H1 (cell line): ENCODE results near the gene MCCD1. TPM values are rescaled to one million over a fixed set of nuclear protein-coding genes. Genes with fewer than 3 reads are reported as not detected.

ENCODE experiments used
- CTCF ChIA-PET: fragments of 300-600 bp; sonication (Branson Sonifier 250); formaldehyde crosslinking; loops from one replicate; lab custom pipeline; 2021; ENCODE audit not compliant: partially characterized antibody; lab: Charles Lee
- POLR2A ChIA-PET: fragments of 300-600 bp; sonication (Branson Sonifier 250); formaldehyde crosslinking; loops from one replicate; lab custom pipeline; 2021; ENCODE audit warnings: inconsistent platforms; ENCODE audit not compliant: partially characterized antibody; lab: Charles Lee
- DNase-seq, 2 experiments: peaks; one replicate each; pipeline versions ENCODE4 v3.0.0 to v3.0.0-alpha.2; 2010 to 2022; ENCODE audit warnings: low spot score in 2 of 2, low read depth in 1 of 2, mixed read lengths in 1 of 2
- FAIRE-seq: peaks from 2 replicates; lab custom pipeline; 2011; peaks lifted over from hg19 to GRCh38; lab: Jason Lieb, UNC
- H2AFZ ChIP-seq: 2 replicates; pipeline ENCODE4 v1.8.1; 2012; ENCODE audit warnings: low read length, inconsistent platforms
- H2AK5ac ChIP-seq: 2 replicates; pipeline ENCODE4 v1.6.1; 2013; ENCODE audit warnings: low read depth, low read length
- H2BK120ac ChIP-seq: replicated peaks from 2 replicates; pipeline ENCODE3; 2013; ENCODE audit warnings: low read depth, low read length, inconsistent platforms
- H2BK12ac ChIP-seq: 2 replicates; pipeline ENCODE4 v1.6.1; 2013; ENCODE audit warnings: low read depth, low read length
- H2BK15ac ChIP-seq: 2 replicates; pipeline ENCODE4 v1.6.1; 2013; ENCODE audit warnings: low read length
- H2BK20ac ChIP-seq: 2 replicates; pipeline ENCODE4 v1.6.1; 2013; ENCODE audit warnings: low read length
- H2BK5ac ChIP-seq: 2 replicates; pipeline ENCODE4 v1.6.1; 2013; ENCODE audit warnings: low read depth, low read length
- H3K14ac ChIP-seq: 2 replicates; pipeline ENCODE4 v1.6.1; 2013; ENCODE audit warnings: inconsistent platforms; ENCODE audit not compliant: insufficient read length
- H3K18ac ChIP-seq: 2 replicates; pipeline ENCODE4 v1.6.1; 2013; ENCODE audit warnings: low read length; ENCODE audit errors: extremely low read depth
- H3K23ac ChIP-seq: 2 replicates; pipeline ENCODE4 v1.6.1; 2013; ENCODE audit warnings: inconsistent platforms; ENCODE audit not compliant: insufficient read length
- H3K23me2 ChIP-seq: 2 replicates; pipeline ENCODE4 v1.6.1; 2013; ENCODE audit warnings: low read depth, low read length
- H3K27ac ChIP-seq: 2 replicates; pipeline ENCODE4 v1.6.1; 2011; ENCODE audit warnings: low read depth, low read length, inconsistent platforms
- H3K27me3 ChIP-seq, 4 experiments: replicated peaks in 1 of 4; 1 replicate in 1 of 4; 2 replicates in 3 of 4; pipeline versions ENCODE4 v1.6.1 to v1.8.1; 2011 to 2013; ENCODE audit warnings: low read length in 3 of 4, mild to moderate bottlenecking in 3 of 4, inconsistent platforms in 2 of 4, mixed read lengths in 2 of 4, moderate library complexity in 1 of 4; ENCODE audit not compliant: control insufficient read depth in 3 of 4, insufficient read depth in 3 of 4; ENCODE audit errors: extremely low read depth in 1 of 4
- H3K36me3 ChIP-seq, 4 experiments: 2 replicates each; pipeline versions ENCODE4 v1.6.1 to v1.8.1; 2011 to 2013; ENCODE audit warnings: mild to moderate bottlenecking in 4 of 4, low read length in 3 of 4, moderate library complexity in 2 of 4, control low read depth in 1 of 4, inconsistent platforms in 1 of 4; ENCODE audit not compliant: insufficient read depth in 4 of 4, control insufficient read depth in 2 of 4
- H3K4ac ChIP-seq: replicated peaks from 2 replicates; pipeline ENCODE3; 2013; ENCODE audit warnings: low read length, low read depth, mixed read lengths, inconsistent platforms; ENCODE audit not compliant: insufficient read length
- H3K4me1 ChIP-seq, 4 experiments: replicated peaks in 1 of 4; 1 replicate in 1 of 4; 2 replicates in 3 of 4; pipeline versions ENCODE4 v1.6.1 to v1.8.1; 2011 to 2013; ENCODE audit warnings: low read length in 3 of 4, inconsistent platforms in 2 of 4, mixed read lengths in 1 of 4; ENCODE audit not compliant: insufficient read depth in 4 of 4, control insufficient read depth in 3 of 4
- H3K4me2 ChIP-seq, 2 experiments: 2 replicates each; pipeline versions ENCODE4 v1.6.1 to v1.8.1; 2011 to 2013; ENCODE audit warnings: low read depth in 2 of 2, low read length in 2 of 2, control low read depth in 1 of 2, inconsistent platforms in 1 of 2, mild to moderate bottlenecking in 1 of 2; ENCODE audit not compliant: insufficient read depth in 1 of 2
- H3K4me3 ChIP-seq, 4 experiments: fragments of 200-600, 300-600 bp in 1 of 4; sonication (generic), shearing (Covaris generic), sonication (Bioruptor Twin) in 1 of 4; 2 replicates each; pipeline versions ENCODE4 v1.5.1 to v1.8.1; 2011 to 2016; ENCODE audit warnings: low read length in 4 of 4, low read depth in 3 of 4, control low read depth in 2 of 4, inconsistent platforms in 2 of 4, mild to moderate bottlenecking in 2 of 4, mixed read lengths in 1 of 4, moderate library complexity in 1 of 4; ENCODE audit not compliant: insufficient read depth in 2 of 4; ENCODE audit errors: extremely low read depth in 1 of 4
- H3K56ac ChIP-seq: replicated peaks from 2 replicates; pipeline ENCODE3; 2013; ENCODE audit warnings: low read depth, mild to moderate bottlenecking, mixed read lengths, low read length, inconsistent platforms; ENCODE audit not compliant: insufficient read length
- H3K79me1 ChIP-seq: 2 replicates; pipeline ENCODE4 v1.6.1; 2013; ENCODE audit warnings: low read depth, low read length, control low read depth
- H3K79me2 ChIP-seq, 2 experiments: 2 replicates each; pipeline versions ENCODE4 v1.6.1 to v1.8.1; 2012 to 2013; ENCODE audit warnings: low read length in 2 of 2, mild to moderate bottlenecking in 2 of 2, inconsistent platforms in 1 of 2; ENCODE audit not compliant: insufficient read depth in 2 of 2, control insufficient read depth in 1 of 2
- H3K9ac ChIP-seq, 4 experiments: replicated peaks in 1 of 4; 1 replicate in 1 of 4; 2 replicates in 3 of 4; pipeline versions ENCODE4 v1.6.1 to v1.8.1; 2011 to 2013; ENCODE audit warnings: low read depth in 3 of 4, low read length in 3 of 4, control low read depth in 2 of 4, mild to moderate bottlenecking in 2 of 4, moderate library complexity in 2 of 4, inconsistent platforms in 1 of 4; ENCODE audit errors: extremely low read depth in 1 of 4
- H3K9me3 ChIP-seq, 2 experiments: 2 replicates each; pipeline versions ENCODE4 v1.6.1 to v1.8.1; 2012 to 2013; ENCODE audit warnings: mild to moderate bottlenecking in 2 of 2, moderate library complexity in 2 of 2, control low read depth in 1 of 2, inconsistent platforms in 1 of 2, low read depth in 1 of 2, low read length in 1 of 2, mixed read lengths in 1 of 2; ENCODE audit not compliant: insufficient read depth in 2 of 2
- H4K20me1 ChIP-seq, 2 experiments: replicated peaks in 1 of 2; 2 replicates each; pipeline versions ENCODE3 to v1.8.1; 2011 to 2013; ENCODE audit warnings: inconsistent platforms in 2 of 2, low read length in 2 of 2, mild to moderate bottlenecking in 1 of 2; ENCODE audit not compliant: insufficient read depth in 2 of 2, control insufficient read depth in 1 of 2
- H4K5ac ChIP-seq: 2 replicates; pipeline ENCODE4 v1.6.1; 2013; ENCODE audit warnings: low read length, low read depth, mixed read lengths, inconsistent platforms; ENCODE audit not compliant: insufficient read length
- H4K8ac ChIP-seq: 2 replicates; pipeline ENCODE4 v1.8.0; 2013; ENCODE audit warnings: mild to moderate bottlenecking, moderate library complexity, low read length, inconsistent platforms; ENCODE audit not compliant: insufficient read depth; ENCODE audit errors: extremely low read depth
- H4K91ac ChIP-seq: replicated peaks from 2 replicates; pipeline ENCODE3; 2013; ENCODE audit warnings: low read length, mixed read lengths, inconsistent platforms; ENCODE audit not compliant: insufficient read length
- KDM4A ChIP-seq: IDR thresholded peaks from one replicate; pipeline ENCODE4 v1.7.1; 2012; ENCODE audit warnings: low read depth, mild to moderate bottlenecking, moderate library complexity, low read length, inconsistent platforms; ENCODE audit not compliant: severe bottlenecking
- POLR2A ChIP-seq, 2 experiments: IDR thresholded peaks; 1 replicate in 1 of 2; 2 replicates in 1 of 2; pipeline ENCODE4 v1.6.1; 2011; ENCODE audit warnings: low read depth in 2 of 2, low read length in 2 of 2, mild to moderate bottlenecking in 2 of 2; ENCODE audit errors: control extremely low read depth in 1 of 2
- POLR2AphosphoS5 ChIP-seq: IDR thresholded peaks from 2 replicates; pipeline ENCODE4 v1.6.1; 2011; ENCODE audit warnings: low read depth, low read length
- POU5F1 ChIP-seq: IDR thresholded peaks from 2 replicates; pipeline ENCODE4 v1.6.1; 2011; ENCODE audit warnings: low read depth, mild to moderate bottlenecking, low read length, moderate library complexity
- RBBP5 ChIP-seq: IDR thresholded peaks from 2 replicates; pipeline ENCODE4 v1.7.1; 2012; ENCODE audit warnings: low read depth, mild to moderate bottlenecking, inconsistent platforms, low read length, moderate library complexity, borderline replicate concordance
- SP1 ChIP-seq: IDR thresholded peaks from 2 replicates; pipeline ENCODE4 v1.6.1; 2011; ENCODE audit warnings: low read depth, low read length
- TAF1 ChIP-seq: IDR thresholded peaks from 2 replicates; pipeline ENCODE4 v1.6.1; 2011; ENCODE audit warnings: mild to moderate bottlenecking, low read depth, low read length
- TCF12 ChIP-seq: IDR thresholded peaks from 2 replicates; pipeline ENCODE4 v1.6.1; 2011; ENCODE audit warnings: low read depth, mild to moderate bottlenecking, low read length
- WGBS, 2 experiments: shearing (Covaris generic) in 1 of 2; methylation state at CpG; one replicate each; pipeline versions ENCODE4 v1.1.6 to v1.1.7; 2013 to 2015; ENCODE audit warnings: low lambda C conversion rate in 2 of 2, mixed read lengths in 2 of 2, inconsistent platforms in 1 of 2, low coverage in 1 of 2, missing lambda C conversion rate in 1 of 2; ENCODE audit not compliant: insufficient replicate concordance in 2 of 2, insufficient coverage in 1 of 2, insufficient read length in 1 of 2; ENCODE audit errors: extremely low coverage in 1 of 2, missing lambda C conversion rate in 1 of 2; 5-methylcytosine and 5-hydroxymethylcytosine counted together
- polyA plus RNA-seq, 7 experiments: library from polyadenylated mRNA; depleted of rRNA in 3 of 7; stranded (reverse) in 5 of 7; unstranded in 2 of 7; fragments of >200 nt in 5 of 7; fragments of 200-250 nt in 2 of 7; gene quantifications; 1 replicate in 5 of 7; 2 replicates in 1 of 7; 4 replicates in 1 of 7; pipeline versions ENCODE4 v1.2.1 to v1.2.3, GENCODE V29; 2011 to 2013; ENCODE audit warnings: missing spikeins in 2 of 7, mixed read lengths in 2 of 7
- total RNA-seq: library from RNA; stranded (reverse); fragmentation: NEBNext Ultra II Directional; extraction: Animal tissue kit (Norgen Biotek cat#: 25700); gene quantifications from 2 replicates; pipeline ENCODE4 v1.2.1, GENCODE V29; 2021
- TF ChIP-seq, protein P1 (sequence below): IDR thresholded peaks from 2 replicates; pipeline ENCODE4 v1.6.1; 2012; ENCODE audit warnings: inconsistent platforms
- TF ChIP-seq, protein P2 (sequence below): IDR thresholded peaks from 2 replicates; pipeline ENCODE4 v1.6.1; 2012; ENCODE audit warnings: inconsistent platforms
- TF ChIP-seq, protein P3 (sequence below), 3 experiments: IDR thresholded peaks; 1 replicate in 2 of 3; 2 replicates in 1 of 3; pipeline versions ENCODE4 v1.5.1 to v1.6.1; 2011; ENCODE audit warnings: low read length in 3 of 3, mild to moderate bottlenecking in 3 of 3, inconsistent platforms in 2 of 3, low read depth in 1 of 3, moderate library complexity in 1 of 3; ENCODE audit not compliant: insufficient read depth in 1 of 3; ENCODE audit errors: control extremely low read depth in 1 of 3

The MCCD1 gene
- total and polyA plus RNA-seq, 2 of the 8 experiments (the other 6 are each of a cell fraction or from before 2014, with no cell fraction given): not detected

DNA sequence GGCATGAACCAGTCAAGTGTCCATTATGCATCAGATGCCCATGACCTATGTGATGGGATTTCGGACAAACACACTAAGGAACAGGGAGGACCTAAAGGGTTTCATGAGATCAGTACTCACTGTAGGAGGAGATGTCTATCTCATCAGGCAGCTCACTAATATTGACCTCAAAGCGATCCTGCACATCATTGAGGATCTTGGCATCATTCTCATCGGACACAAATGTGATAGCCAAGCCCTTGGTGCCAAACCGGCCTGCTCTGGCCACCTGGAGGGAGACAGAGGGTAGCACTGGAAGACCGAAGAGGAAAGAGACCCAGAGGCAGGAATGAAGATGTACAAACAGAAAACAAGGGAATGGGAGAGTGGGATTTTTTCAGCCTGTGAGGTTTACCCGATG, 1.9 kb downstream of the MCCD1 start:
- H3K9ac ChIP-seq: no peak overlapping the region
- no peak overlapping the region for H3K56ac ChIP-seq
- H3K79me1 ChIP-seq: peaks cover 10% of the 10 kb centered on the region; the same call in 1 of the 2 replicates
- peaks cover 0 to 14% of the 10 kb centered on the region in 2 experiments; a peak in 2 of 4 replicates for H3K79me2 ChIP-seq
- H2BK5ac ChIP-seq: no peak overlapping the region
- no peak overlapping the region for H2BK120ac ChIP-seq
- no peaks in the 10 kb centered on the region for H3K27me3 ChIP-seq
- no peaks in the 10 kb centered on the region for H3K23me2 ChIP-seq
- no peak overlapping the region for H3K4ac ChIP-seq
- WGBS, 2 experiments: 93% methylated on average over 5 of the region's 6 CpGs; no CpG with 5 or more reads in 1 of the 2 experiments
- no peak overlapping the region for H4K91ac ChIP-seq
- no peak overlapping the region for H3K14ac ChIP-seq
- no peak overlapping the region for H4K8ac ChIP-seq
- H4K5ac ChIP-seq: no peak overlapping the region
- H3K9me3 ChIP-seq: no peaks in the 10 kb centered on the region
- H2AK5ac ChIP-seq: no peak overlapping the region
- H3K36me3 ChIP-seq: peaks cover 49 to 65% (median 56%) of the 10 kb centered on the region in 4 experiments
- no peak overlapping the region for H2BK15ac ChIP-seq
- H2BK12ac ChIP-seq: no peak overlapping the region
- peaks cover 26 to 40% of the 10 kb centered on the region in 2 experiments for H4K20me1 ChIP-seq
- H2BK20ac ChIP-seq: no peak overlapping the region
- DNase-seq (no peak), FAIRE-seq (no peak)
- H3K27ac ChIP-seq: no peak overlapping the region
- ChIA-PET POLR2A (interaction anchor here (0.9 to 18.4 kb wide), 12 partner anchors 8 to 117 kb away, joined by 3 to 428 read pairs (median 5); partner anchors contain the start of genes ATP6V1G2, DDX39B and NFKBIL1), CTCF (interaction anchor here (0.6 to 1.8 kb wide), 3 partner anchors 9 to 38 kb away, joined by 3 to 4 read pairs (median 3); no protein-coding TSS in a partner anchor)
- H3K18ac ChIP-seq: no peak overlapping the region
- peaks cover 1 to 5% (median 4%) of the 10 kb centered on the region in 4 experiments; a peak in 4 of 7 replicates for H3K4me1 ChIP-seq
- no peak overlapping the region for H3K23ac ChIP-seq
- H3K4me2 ChIP-seq: no peak overlapping the region
- H3K4me3 ChIP-seq: no peak overlapping the region
- no peak overlapping the region for H2AFZ ChIP-seq
- no peak for TF ChIP-seq SP1
- TF ChIP-seq POLR2AphosphoS5: peak; percentile 25
- TF ChIP-seq RBBP5: no peak
- TF ChIP-seq TCF12: no peak
- TF ChIP-seq, protein P1, sequence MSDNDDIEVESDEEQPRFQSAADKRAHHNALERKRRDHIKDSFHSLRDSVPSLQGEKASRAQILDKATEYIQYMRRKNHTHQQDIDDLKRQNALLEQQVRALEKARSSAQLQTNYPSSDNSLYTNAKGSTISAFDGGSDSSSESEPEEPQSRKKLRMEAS: no peak
- no peak for TF ChIP-seq TAF1
- TF ChIP-seq, protein P2, sequence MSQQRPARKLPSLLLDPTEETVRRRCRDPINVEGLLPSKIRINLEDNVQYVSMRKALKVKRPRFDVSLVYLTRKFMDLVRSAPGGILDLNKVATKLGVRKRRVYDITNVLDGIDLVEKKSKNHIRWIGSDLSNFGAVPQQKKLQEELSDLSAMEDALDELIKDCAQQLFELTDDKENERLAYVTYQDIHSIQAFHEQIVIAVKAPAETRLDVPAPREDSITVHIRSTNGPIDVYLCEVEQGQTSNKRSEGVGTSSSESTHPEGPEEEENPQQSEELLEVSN: no peak
- TF ChIP-seq KDM4A: no peak
- TF ChIP-seq, protein P3, sequence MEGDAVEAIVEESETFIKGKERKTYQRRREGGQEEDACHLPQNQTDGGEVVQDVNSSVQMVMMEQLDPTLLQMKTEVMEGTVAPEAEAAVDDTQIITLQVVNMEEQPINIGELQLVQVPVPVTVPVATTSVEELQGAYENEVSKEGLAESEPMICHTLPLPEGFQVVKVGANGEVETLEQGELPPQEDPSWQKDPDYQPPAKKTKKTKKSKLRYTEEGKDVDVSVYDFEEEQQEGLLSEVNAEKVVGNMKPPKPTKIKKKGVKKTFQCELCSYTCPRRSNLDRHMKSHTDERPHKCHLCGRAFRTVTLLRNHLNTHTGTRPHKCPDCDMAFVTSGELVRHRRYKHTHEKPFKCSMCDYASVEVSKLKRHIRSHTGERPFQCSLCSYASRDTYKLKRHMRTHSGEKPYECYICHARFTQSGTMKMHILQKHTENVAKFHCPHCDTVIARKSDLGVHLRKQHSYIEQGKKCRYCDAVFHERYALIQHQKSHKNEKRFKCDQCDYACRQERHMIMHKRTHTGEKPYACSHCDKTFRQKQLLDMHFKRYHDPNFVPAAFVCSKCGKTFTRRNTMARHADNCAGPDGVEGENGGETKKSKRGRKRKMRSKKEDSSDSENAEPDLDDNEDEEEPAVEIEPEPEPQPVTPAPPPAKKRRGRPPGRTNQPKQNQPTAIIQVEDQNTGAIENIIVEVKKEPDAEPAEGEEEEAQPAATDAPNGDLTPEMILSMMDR (IDR thresholded peaks at IDR 0.05; ENCODE audit: control extremely low read depth in 1 of 3, insufficient read depth in 1 of 3, low read depth in 1 of 3, low read length in 3 of 3): peak in 1 of 3 experiments; percentile 3; a peak in 1 of 4 replicates
- no peak for TF ChIP-seq POU5F1
- TF ChIP-seq POLR2A (IDR thresholded peaks at IDR 0.05; ENCODE audit: control extremely low read depth in 1 of 2, low read depth in 2 of 2, low read length in 2 of 2): peak; percentile 37 to 46; a peak in 1 of 3 replicates
